Measurements from ENCODE around the gene GIMD1. TPM values are rescaled to one million over a fixed set of nuclear protein-coding genes. Genes with fewer than 3 reads are reported as not detected.

The GIMD1 gene
- not detected for total RNA-seq (2013)
- polyA plus RNA-seq (not detected), polyA minus RNA-seq (not detected in 2 replicates), total RNA-seq (0 to 0.46 (median 0) reads per million in 11 experiments)

GRCh38 chr4:106368678-106369077, at the start of gene GIMD1:
Gene GIMD1, minus strand, starts transcription at chr4:106368778. Its CDS starts 1,343 bp downstream, at chr4:106367435.
- Histone ChIP-seq H3K36me3 (replicated peaks in 1 of 2; ENCODE audit: control insufficient read depth in 1 of 2, insufficient read depth in 2 of 2, low read length in 2 of 2) (no peaks in the 10 kb centered on the region), H3K4me3 (replicated peaks in 1 of 3; ENCODE audit: low read depth in 2 of 3, low read length in 3 of 3) (no peak within 1 kb of the TSS), H3K9me3 (replicated peaks in 1 of 2; ENCODE audit: control insufficient read depth in 1 of 2, insufficient read depth in 1 of 2, low read length in 2 of 2) (no peaks in the 10 kb centered on the region), H3K27ac (ENCODE audit: low read depth in 1 of 2, low read length in 2 of 2) (no peak within 1 kb of the TSS), H3K27me3 (ENCODE audit: control insufficient read depth in 2 of 2, insufficient read depth in 2 of 2, low read length in 2 of 2) (no peaks in the 10 kb centered on the region), H2AFZ (ENCODE audit: insufficient read depth, low read depth, low read length, poor library complexity, severe bottlenecking) (no peak within 1 kb of the TSS), H3K79me2 (ENCODE audit: insufficient read depth, low read length) (no peaks in the 10 kb centered on the region), H4K20me1 (ENCODE audit: insufficient read depth, low read length) (no peaks in the 10 kb centered on the region), H3K4me1 (ENCODE audit: control insufficient read depth in 1 of 2, insufficient read depth in 2 of 2, low read length in 2 of 2) (peaks cover 8 to 12% of the 10 kb centered on the region in 2 donors), H3K9ac (ENCODE audit: insufficient read depth, low read length, poor library complexity, severe bottlenecking) (no peak within 1 kb of the TSS), H3K4me2 (replicated peaks; ENCODE audit: extremely low read depth, low read length, poor library complexity, severe bottlenecking) (no peak within 1 kb of the TSS)
- Mint-ChIP-seq H3K9me3 (no peaks in the 10 kb centered on the region), H3K36me3 (no peaks in the 10 kb centered on the region), H3K27ac (no peak within 1 kb of the TSS), H3K27me3 (ENCODE audit: low read depth in 3 of 3) (peaks cover 0 to 2% (median 0%) of the 10 kb centered on the region in 3 donors), H3K4me3 (no peak within 1 kb of the TSS), H3K4me1 (peaks cover 21% of the 10 kb centered on the region)
- intact Hi-C loops (cut with micrococcal nuclease) = no loop called here
- no peak for DNase-seq
- no CpG with 5 or more reads among the region's 5 CpGs for WGBS (ENCODE audit: insufficient coverage)
- TF ChIP-seq, protein P1, sequence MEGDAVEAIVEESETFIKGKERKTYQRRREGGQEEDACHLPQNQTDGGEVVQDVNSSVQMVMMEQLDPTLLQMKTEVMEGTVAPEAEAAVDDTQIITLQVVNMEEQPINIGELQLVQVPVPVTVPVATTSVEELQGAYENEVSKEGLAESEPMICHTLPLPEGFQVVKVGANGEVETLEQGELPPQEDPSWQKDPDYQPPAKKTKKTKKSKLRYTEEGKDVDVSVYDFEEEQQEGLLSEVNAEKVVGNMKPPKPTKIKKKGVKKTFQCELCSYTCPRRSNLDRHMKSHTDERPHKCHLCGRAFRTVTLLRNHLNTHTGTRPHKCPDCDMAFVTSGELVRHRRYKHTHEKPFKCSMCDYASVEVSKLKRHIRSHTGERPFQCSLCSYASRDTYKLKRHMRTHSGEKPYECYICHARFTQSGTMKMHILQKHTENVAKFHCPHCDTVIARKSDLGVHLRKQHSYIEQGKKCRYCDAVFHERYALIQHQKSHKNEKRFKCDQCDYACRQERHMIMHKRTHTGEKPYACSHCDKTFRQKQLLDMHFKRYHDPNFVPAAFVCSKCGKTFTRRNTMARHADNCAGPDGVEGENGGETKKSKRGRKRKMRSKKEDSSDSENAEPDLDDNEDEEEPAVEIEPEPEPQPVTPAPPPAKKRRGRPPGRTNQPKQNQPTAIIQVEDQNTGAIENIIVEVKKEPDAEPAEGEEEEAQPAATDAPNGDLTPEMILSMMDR (IDR thresholded peaks at IDR 0.05) = no peak

DNA sequence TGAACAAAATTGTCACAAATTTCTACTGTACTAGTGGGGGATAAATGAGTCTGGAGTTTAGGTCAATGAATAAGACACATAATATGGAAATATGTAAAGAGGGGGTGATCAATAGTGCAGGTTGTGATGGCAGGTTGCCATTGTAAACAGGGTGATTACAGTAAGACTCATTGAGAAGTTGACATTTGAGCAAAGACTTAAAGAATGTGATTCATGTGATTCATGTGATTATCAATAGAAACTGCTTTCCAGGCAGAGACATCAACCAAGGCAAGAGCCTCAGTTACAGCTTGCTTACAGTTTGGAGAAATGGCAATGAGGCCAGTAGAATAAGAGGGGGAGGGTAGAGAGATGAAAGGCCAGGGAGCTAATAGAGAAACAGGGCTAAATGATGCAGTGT, 45.8 kb upstream of the GIMD1 start:
- TF ChIP-seq, protein P1 (IDR thresholded peaks at IDR 0.05) = no peak
- Histone ChIP-seq H3K4me1 (ENCODE audit: control insufficient read depth in 1 of 2, insufficient read depth in 2 of 2, low read length in 2 of 2) (no peaks in the 10 kb centered on the region), H3K36me3 (replicated peaks in 1 of 2; ENCODE audit: control insufficient read depth in 1 of 2, insufficient read depth in 2 of 2, low read length in 2 of 2) (no peaks in the 10 kb centered on the region), H3K9ac (ENCODE audit: insufficient read depth, low read length, poor library complexity, severe bottlenecking) (no peak overlapping the region), H3K79me2 (ENCODE audit: insufficient read depth, low read length) (no peaks in the 10 kb centered on the region), H3K4me3 (replicated peaks in 1 of 3; ENCODE audit: low read depth in 2 of 3, low read length in 3 of 3) (no peak overlapping the region), H3K27ac (ENCODE audit: low read depth in 1 of 2, low read length in 2 of 2) (no peak overlapping the region), H3K9me3 (replicated peaks in 1 of 2; ENCODE audit: control insufficient read depth in 1 of 2, insufficient read depth in 1 of 2, low read length in 2 of 2) (no peaks in the 10 kb centered on the region), H3K4me2 (replicated peaks; ENCODE audit: extremely low read depth, low read length, poor library complexity, severe bottlenecking) (no peak overlapping the region), H3K27me3 (ENCODE audit: control insufficient read depth in 2 of 2, insufficient read depth in 2 of 2, low read length in 2 of 2) (no peaks in the 10 kb centered on the region), H4K20me1 (ENCODE audit: insufficient read depth, low read length) (no peaks in the 10 kb centered on the region), H2AFZ (ENCODE audit: insufficient read depth, low read depth, low read length, poor library complexity, severe bottlenecking) (no peak overlapping the region)
- no peak for DNase-seq
- no peak overlapping the region for H3K4me3 Mint-ChIP-seq
- peaks cover 0 to 7% (median 0%) of the 10 kb centered on the region in 7 donors for H3K9me3 Mint-ChIP-seq
- H3K27ac Mint-ChIP-seq = no peak overlapping the region
- H3K36me3 Mint-ChIP-seq = no peaks in the 10 kb centered on the region
- H3K27me3 Mint-ChIP-seq (ENCODE audit: low read depth in 3 of 3) = no peaks in the 10 kb centered on the region
- H3K4me1 Mint-ChIP-seq = no peaks in the 10 kb centered on the region
- intact Hi-C loops (cut with micrococcal nuclease) = no loop called here

All from CD14-positive monocyte (primary cell).